HG03139 (cell line): Measurements from ENCODE around the gene MX2.
"Not testable (repeated sequence)": the region's sequence is repeated elsewhere in the genome, so short reads cannot be mapped to it uniquely, and the experiment has no call there.

Source experiments
- ATAC-seq: cut with Tn5 transposase; IDR thresholded peaks from one replicate; pipeline ENCODE4 v1.9.1; 2021; ENCODE audit not compliant: unreplicated experiment

The MX2 gene

GRCh38 chr21:41411449-41412089 lies 49.7 kb downstream of the MX2 start:
- ATAC-seq, result no peak

GRCh38 chr21:41417505-41417904 lies 55.7 kb downstream of the MX2 start:
- not testable (repeated sequence) for ATAC-seq

GRCh38 chr21:41418393-41418792 lies 56.6 kb downstream of the MX2 start:
- ATAC-seq, result no peak

- no peak for ATAC-seq
Observed at GRCh38 chr21:41418956-41419680, 57.3 kb downstream of the MX2 start.

GRCh38 chr21:41419921-41420862 lies 58.4 kb downstream of the MX2 start:
- ATAC-seq, result peak; percentile 59

- ATAC-seq, result not testable (repeated sequence)
Observed at GRCh38 chr21:41420998-41421397, 59.2 kb downstream of the MX2 start.

- no peak for ATAC-seq
Observed at GRCh38 chr21:41422546-41423304, 60.9 kb downstream of the MX2 start.

- not testable (repeated sequence) for ATAC-seq
Observed at GRCh38 chr21:41423305-41423636, 61.4 kb downstream of the MX2 start.

GRCh38 chr21:41425588-41425953 lies 63.7 kb downstream of the MX2 start:
- no peak for ATAC-seq

- ATAC-seq, result peak; percentile 86
Observed at GRCh38 chr21:41425954-41426675, 64.3 kb downstream of the MX2 start, which contains the start of gene MX1. TSS of gene MX1 (plus strand) at chr21:41426239. CDS start at chr21:41432071, 5,832 bp downstream.

GRCh38 chr21:41426676-41427404 lies 65.0 kb downstream of the MX2 start:
- no peak for ATAC-seq

- no peak for ATAC-seq
Observed at GRCh38 chr21:41427556-41427955, 65.7 kb downstream of the MX2 start.

- ATAC-seq, result no peak
Observed at GRCh38 chr21:41428311-41428710, 66.5 kb downstream of the MX2 start.

- ATAC-seq, result no peak
Observed at GRCh38 chr21:41428847-41429246, 67.0 kb downstream of the MX2 start.

GRCh38 chr21:41429305-41429704 lies 67.5 kb downstream of the MX2 start:
- no peak for ATAC-seq

GRCh38 chr21:41429925-41430491 lies 68.2 kb downstream of the MX2 start:
- ATAC-seq, result no peak

- peak; percentile 65 for ATAC-seq
Observed at GRCh38 chr21:41431788-41432548, 70.1 kb downstream of the MX2 start.
